Right ventricle myocardium inferior (tissue), 1 donor: ENCODE data around the gene ZSWIM3. TPM values are rescaled to one million over a fixed set of nuclear protein-coding genes. Genes with fewer than 3 reads are reported as not detected.
A peak's percentile ranks its signal among the peaks of the same experiment; 100 is the strongest.

ENCODE experiments used
- ATAC-seq: fragments of 200-7000 bp; cut with Tn5 transposase; one replicate; pipeline ENCODE4 v1.9.1; 2020; ENCODE audit warnings: mild to moderate bottlenecking, moderate library complexity
- DNase-seq: peaks from one replicate; pipeline ENCODE4 v3.0.0; 2021; ENCODE audit errors: missing footprints
- intact Hi-C: fragments of 100-400 bp; cut with DNase I; formaldehyde crosslinking; loops from one replicate; pipeline ENCODE4 v1.11.0; 2022
- total RNA-seq: library from RNA; stranded (reverse); fragmentation: NEBNext Ultra II Directional; extraction: Animal tissue kit (Norgen Biotek cat#: 25700); gene quantifications from one replicate; pipeline ENCODE4 v1.2.1, GENCODE V29; 2021
- donor health status: DM: no; HTN: yes; CAD: no; lungs with severe emphysema.

The ZSWIM3 gene
- total RNA-seq, 1 donor from 2014 or later, result 2.1 TPM

DNA sequence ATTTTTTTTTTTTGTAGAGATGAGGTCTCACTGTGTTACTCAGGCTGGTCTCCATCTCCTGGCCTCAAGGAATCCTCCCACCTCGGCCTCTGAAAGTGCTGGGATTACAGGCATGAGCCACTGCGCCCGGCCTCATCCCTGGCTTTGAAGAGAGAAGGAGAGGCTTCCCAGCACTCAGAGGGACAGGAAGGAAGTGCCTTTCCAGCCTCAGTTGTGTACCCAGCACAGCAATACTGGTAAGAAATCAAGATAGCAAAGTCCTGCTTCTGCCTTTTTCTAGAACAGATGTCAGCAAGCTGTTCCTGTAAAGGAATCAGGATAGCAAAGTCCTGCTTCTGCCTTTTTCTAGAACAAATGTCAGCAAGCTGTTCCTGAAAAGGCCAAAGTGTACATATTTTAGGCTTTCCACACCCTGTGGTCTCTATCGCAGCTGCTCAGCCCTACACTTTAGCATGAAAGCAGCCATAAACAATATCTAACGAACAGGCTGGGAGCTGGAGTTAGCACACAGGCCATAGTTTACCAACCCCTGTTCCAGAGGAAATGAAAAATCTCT is 60.8 kb downstream of the ZSWIM3 start:
- intact Hi-C loops, result no loop called here
- ATAC-seq, result peak; percentile 57

DNA sequence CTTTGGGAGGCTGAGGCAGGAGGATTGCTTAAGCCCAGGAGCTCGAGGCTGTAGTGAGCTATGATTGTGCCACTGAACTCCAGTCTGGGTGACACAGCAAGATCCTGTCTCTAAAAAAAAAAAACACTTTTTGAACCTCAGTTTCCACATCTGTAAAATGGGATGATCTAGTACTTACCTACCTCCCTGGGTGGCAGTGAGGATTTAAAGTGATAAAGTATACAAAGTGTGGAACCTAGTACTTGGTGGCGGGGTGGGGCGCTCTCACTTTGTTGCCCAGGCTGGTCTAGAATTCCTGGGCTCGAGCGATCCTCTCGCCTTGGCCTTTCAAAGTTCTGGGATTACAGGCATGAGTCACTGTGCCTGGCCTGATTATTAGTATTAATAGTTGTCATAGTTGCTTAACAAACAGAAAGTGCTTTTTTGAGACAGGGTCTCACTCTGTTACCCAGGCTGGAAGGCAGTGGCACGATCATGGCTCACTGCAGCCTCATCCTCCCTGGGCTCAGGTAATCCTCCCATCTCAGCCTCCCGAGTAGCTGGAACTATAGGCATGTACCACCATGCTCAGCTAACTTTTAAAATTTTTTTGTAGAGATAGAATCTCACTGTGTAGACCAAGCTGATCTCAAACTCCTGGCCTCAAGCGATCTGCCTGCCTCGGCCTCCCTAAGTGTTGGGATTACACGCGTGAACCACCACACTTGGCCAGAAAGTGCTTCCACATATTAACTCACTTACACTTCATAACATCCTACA is 61.5 kb downstream of the ZSWIM3 start:
- DNase-seq (no peak), ATAC-seq (no peak)
- intact Hi-C loops, result no loop called here

More for the DNA sequence above, 60.8 kb downstream of the ZSWIM3 start:
- no peak for DNase-seq

DNA sequence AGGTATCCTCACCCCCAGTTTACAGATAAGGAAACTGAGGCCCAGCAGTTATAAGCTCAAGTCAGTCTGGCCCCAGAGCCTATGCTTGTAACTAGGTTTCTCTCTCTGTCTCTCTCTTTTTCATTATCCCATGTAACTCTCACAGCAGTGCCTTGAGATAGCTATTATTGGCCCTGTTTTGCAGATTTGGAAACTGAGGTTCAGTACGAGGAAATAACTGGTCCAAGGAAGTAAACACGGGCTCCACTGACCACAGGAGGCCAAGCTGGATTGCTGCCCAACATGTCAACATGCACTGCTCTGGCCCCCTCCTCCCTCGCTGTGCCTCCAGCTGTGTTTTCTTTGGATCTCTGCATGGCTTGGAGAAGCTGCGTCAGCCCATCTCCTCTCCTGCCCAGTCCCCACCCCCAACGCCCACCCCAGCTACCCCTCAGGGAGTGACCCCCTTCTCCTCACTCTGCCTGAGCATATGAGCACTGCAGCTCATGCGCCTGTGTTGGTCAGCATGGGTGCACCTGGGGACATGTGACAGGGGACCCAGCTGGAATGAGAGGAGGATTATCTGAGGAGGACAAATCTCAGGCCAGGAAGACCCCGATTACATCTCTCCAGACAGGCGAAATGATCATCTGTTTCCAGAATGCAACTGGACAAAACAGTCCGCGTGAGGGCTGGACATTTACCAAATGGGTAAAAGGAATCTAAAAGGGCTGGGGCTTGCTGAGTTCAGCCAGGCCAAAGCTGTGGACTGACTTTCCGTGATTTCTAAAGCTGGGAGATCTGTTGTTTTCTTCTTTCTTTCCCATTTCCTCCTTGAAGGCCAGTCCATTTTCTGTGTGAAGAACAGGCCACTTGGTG is 62.4 kb downstream of the ZSWIM3 start:
- intact Hi-C loops, result no loop called here
- peak; percentile 81 for ATAC-seq
- peak; percentile 89 for DNase-seq

- no peak for DNase-seq
- intact Hi-C loops, result no loop called here
- ATAC-seq, result no peak
These were observed 63.3 kb downstream of the ZSWIM3 start for GRCh38 chr20:45920462-45921336.

- DNase-seq, result no peak
- intact Hi-C loops, result no loop called here
These were observed 64.1 kb downstream of the ZSWIM3 start for GRCh38 chr20:45921337-45922189.

GRCh38 chr20:45924391-45925261 is 67.2 kb downstream of the ZSWIM3 start:
- DNase-seq (no peak), ATAC-seq (peak; percentile 61)
- intact Hi-C loops, result no loop called here

More at GRCh38 chr20:45921337-45922189, 64.1 kb downstream of the ZSWIM3 start:
- ATAC-seq, result no peak

- intact Hi-C loops, result no loop called here
- no peak for DNase-seq
- ATAC-seq, result no peak
These were observed 68.5 kb downstream of the ZSWIM3 start for GRCh38 chr20:45925821-45926506.

GRCh38 chr20:45926731-45927070 is 69.3 kb downstream of the ZSWIM3 start:
- no peak for ATAC-seq
- intact Hi-C loops, result no loop called here
- no peak for DNase-seq

GRCh38 chr20:45927071-45927878 is 69.9 kb downstream of the ZSWIM3 start:
- intact Hi-C loops, result no loop called here
- ATAC-seq, result no peak
- DNase-seq, result no peak

Other genes starting within 250 kb of the ZSWIM3 start
- not detected for gene WFDC10A, start 227.9 kb upstream of the ZSWIM3 start, total RNA-seq
- gene WFDC9, start 226.3 kb upstream of the ZSWIM3 start, total RNA-seq, result not detected
- not detected for gene WFDC11, start 187.4 kb upstream of the ZSWIM3 start, total RNA-seq
- not detected for gene WFDC13, start 155.6 kb upstream of the ZSWIM3 start, total RNA-seq
- not detected for gene WFDC10B, start 152.6 kb upstream of the ZSWIM3 start, total RNA-seq
- not detected for gene SPINT4, start 135.3 kb upstream of the ZSWIM3 start, total RNA-seq
- 1.1 TPM for gene WFDC3, start 65.7 kb upstream of the ZSWIM3 start, total RNA-seq
- gene DNTTIP1, start 65.7 kb upstream of the ZSWIM3 start, total RNA-seq, result 12.4 TPM
- gene UBE2C, start 45.0 kb upstream of the ZSWIM3 start, total RNA-seq, result 1.7 TPM
- not detected for gene TNNC2, start 30.3 kb upstream of the ZSWIM3 start, total RNA-seq
- gene SNX21, start 23.8 kb upstream of the ZSWIM3 start, total RNA-seq, result 22.5 TPM
- gene ACOT8, start 222 bp upstream of the ZSWIM3 start, total RNA-seq, result 29.4 TPM
- 11.4 TPM for gene ZSWIM1, start 23.6 kb downstream of the ZSWIM3 start, total RNA-seq
- gene SPATA25, start 30.0 kb downstream of the ZSWIM3 start, total RNA-seq, result 2.0 TPM
- gene NEURL2, start 33.6 kb downstream of the ZSWIM3 start, total RNA-seq, result 5.0 TPM
- gene CTSA, start 33.7 kb downstream of the ZSWIM3 start, total RNA-seq, result 113 TPM
- 156 TPM for gene PLTP, start 54.5 kb downstream of the ZSWIM3 start, total RNA-seq
- gene PCIF1, start 77.1 kb downstream of the ZSWIM3 start, total RNA-seq, result 22.5 TPM
- gene ZNF335, start 114.6 kb downstream of the ZSWIM3 start, total RNA-seq, result 9.7 TPM
- gene MMP9, start 151.3 kb downstream of the ZSWIM3 start, total RNA-seq, result 1.1 TPM
- not detected for gene SLC12A5, start 171.6 kb downstream of the ZSWIM3 start, total RNA-seq
- gene NCOA5, start 232.3 kb downstream of the ZSWIM3 start, total RNA-seq, result 19.4 TPM